Esophagus squamous epithelium (tissue), 5 donors: ENCODE data around the gene CENPU. TPM values are rescaled to one million over a fixed set of nuclear protein-coding genes. Genes with fewer than 3 reads are reported as not detected.
"Not testable (repeated sequence)": the region's sequence is repeated elsewhere in the genome, so short reads cannot be mapped to it uniquely, and the experiment has no call there.

Experiments used
- DNase-seq: peaks from one replicate; lab custom pipeline; 2025; lab: John Stamatoyannopoulos, UW
- H3K27ac ChIP-seq, 4 donors: fragments of 200-600 bp; sonication (generic); one replicate each; pipeline ENCODE4 v1.5.1; 2016 to 2019; ENCODE audit warnings: mild to moderate bottlenecking in 1 of 4
- H3K27me3 ChIP-seq, 4 donors: fragments of 200-600 bp; sonication (generic); 1 replicate in 3 of 4; 2 replicates in 1 of 4; pipeline versions ENCODE4 v1.5.1 to v1.6.0; 2017 to 2021; ENCODE audit warnings: antibody characterized with exemption in 1 of 4
- H3K36me3 ChIP-seq, 3 donors: fragments of 200-600 bp; sonication (generic); one replicate each; pipeline ENCODE4 v1.5.1; 2016 to 2019
- H3K4me1 ChIP-seq, 3 donors: fragments of 200-600 bp; sonication (generic); one replicate each; pipeline ENCODE4 v1.5.1; 2017 to 2019
- H3K4me3 ChIP-seq, 4 donors: fragments of 200-600 bp; sonication (generic); 1 replicate in 3 of 4; 2 replicates in 1 of 4; pipeline ENCODE4 v1.5.1; 2016 to 2019; ENCODE audit warnings: mild to moderate bottlenecking in 2 of 4, moderate library complexity in 1 of 4
- H3K9me3 ChIP-seq, 3 donors: fragments of 200-600 bp; sonication (generic); one replicate each; pipeline ENCODE4 v1.5.1; 2016 to 2019
- POLR2A ChIP-seq, 4 donors: fragments of 450-650 bp; IDR thresholded peaks; one replicate each; pipeline ENCODE4 v1.6.1; 2017; ENCODE audit warnings: antibody characterized with exemption in 4 of 4, mild to moderate bottlenecking in 4 of 4, moderate library complexity in 3 of 4
- WGBS, 2 donors: methylation state at CpG; one replicate each; pipeline ENCODE4 v1.1.5; 2018; 5-methylcytosine and 5-hydroxymethylcytosine counted together
- intact Hi-C: fragments of 100-400 bp; cut with DNase I; formaldehyde crosslinking; loops from one replicate; pipeline ENCODE4 v1.15.0; 2022
- total RNA-seq, 4 donors: library from RNA; depleted of rRNA; stranded (reverse); fragments of >200 nt; gene quantifications; one replicate each; pipeline ENCODE4 v1.1.0, GENCODE V29; 2016
- TF ChIP-seq, protein P1 (sequence below), 6 experiments: fragments of 450-650 bp in 4 of 6; fragments of 200-600 bp in 2 of 6; sonication (generic) in 2 of 6; IDR thresholded peaks; one replicate each; pipeline ENCODE4 v1.5.1; 2016 to 2019; ENCODE audit warnings: antibody characterized with exemption in 6 of 6, mild to moderate bottlenecking in 4 of 6, moderate library complexity in 4 of 6
- donor health status: DM: yes; HTN: yes; CAD: no.

Gene CENPU
- total RNA-seq, 4 donors from 2014 or later = 4.8 to 34.6 (median 18.1) TPM

DNA sequence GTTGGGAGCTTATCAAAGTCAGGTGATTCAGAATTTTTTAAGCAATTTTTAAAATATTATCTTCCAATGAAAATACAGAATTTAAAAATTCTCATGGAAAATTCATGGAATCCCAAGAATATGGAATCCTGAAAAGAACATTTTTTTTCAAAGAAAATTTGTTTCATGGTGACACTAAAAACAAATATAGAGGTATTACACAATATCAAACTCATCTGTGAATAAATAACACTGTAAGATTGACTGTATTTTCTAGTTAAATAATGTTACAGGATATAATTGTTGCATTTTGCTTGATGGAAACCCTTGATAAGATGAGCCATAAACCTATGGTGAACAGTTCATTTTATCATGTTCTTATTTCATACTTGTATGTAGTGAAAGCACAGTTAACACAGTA, 72.9 kb downstream of the CENPU start:
- no peak for DNase-seq
- intact Hi-C loops = no loop called here

DNA sequence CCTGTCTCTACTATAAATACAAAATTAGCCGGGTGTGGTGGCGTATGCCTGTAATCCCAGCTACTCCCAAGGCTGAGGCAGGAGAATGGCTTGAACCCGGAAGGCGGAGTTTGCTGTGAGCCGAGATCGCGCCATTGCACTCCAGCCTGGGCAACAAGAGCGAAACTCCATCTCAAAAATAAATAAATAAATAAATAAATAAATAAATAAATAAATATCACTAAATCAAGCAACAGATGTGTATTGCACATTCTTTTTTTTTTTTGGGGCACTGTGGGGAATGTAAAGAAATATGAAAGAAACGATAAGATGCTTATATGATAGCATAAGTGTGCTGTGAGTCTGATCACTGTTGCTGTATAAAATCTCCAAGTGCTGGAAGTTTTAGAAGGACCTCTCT, 76.1 kb downstream of the CENPU start:
- H3K36me3 ChIP-seq = peaks cover 0 to 40% (median 0%) of the 10 kb centered on the region in 3 donors
- intact Hi-C loops, H3K4me1 ChIP-seq, DNase-seq, H3K27ac ChIP-seq, H3K27me3 ChIP-seq, H3K9me3 ChIP-seq, H3K4me3 ChIP-seq: not testable (repeated sequence)
- WGBS, 2 donors = 95 to 96% methylated on average over 9 of the region's 9 CpGs

More for the DNA sequence above, 72.9 kb downstream of the CENPU start:
- peaks cover 0 to 49% (median 0%) of the 10 kb centered on the region in 3 donors for H3K36me3 ChIP-seq
- no peak overlapping the region for H3K4me3 ChIP-seq
- no peaks in the 10 kb centered on the region for H3K27me3 ChIP-seq
- H3K27ac ChIP-seq = no peak overlapping the region
- H3K4me1 ChIP-seq = no peaks in the 10 kb centered on the region
- no peaks in the 10 kb centered on the region for H3K9me3 ChIP-seq
- TF ChIP-seq, protein P1, sequence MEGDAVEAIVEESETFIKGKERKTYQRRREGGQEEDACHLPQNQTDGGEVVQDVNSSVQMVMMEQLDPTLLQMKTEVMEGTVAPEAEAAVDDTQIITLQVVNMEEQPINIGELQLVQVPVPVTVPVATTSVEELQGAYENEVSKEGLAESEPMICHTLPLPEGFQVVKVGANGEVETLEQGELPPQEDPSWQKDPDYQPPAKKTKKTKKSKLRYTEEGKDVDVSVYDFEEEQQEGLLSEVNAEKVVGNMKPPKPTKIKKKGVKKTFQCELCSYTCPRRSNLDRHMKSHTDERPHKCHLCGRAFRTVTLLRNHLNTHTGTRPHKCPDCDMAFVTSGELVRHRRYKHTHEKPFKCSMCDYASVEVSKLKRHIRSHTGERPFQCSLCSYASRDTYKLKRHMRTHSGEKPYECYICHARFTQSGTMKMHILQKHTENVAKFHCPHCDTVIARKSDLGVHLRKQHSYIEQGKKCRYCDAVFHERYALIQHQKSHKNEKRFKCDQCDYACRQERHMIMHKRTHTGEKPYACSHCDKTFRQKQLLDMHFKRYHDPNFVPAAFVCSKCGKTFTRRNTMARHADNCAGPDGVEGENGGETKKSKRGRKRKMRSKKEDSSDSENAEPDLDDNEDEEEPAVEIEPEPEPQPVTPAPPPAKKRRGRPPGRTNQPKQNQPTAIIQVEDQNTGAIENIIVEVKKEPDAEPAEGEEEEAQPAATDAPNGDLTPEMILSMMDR (IDR thresholded peaks at IDR 0.05) = no peak
- TF ChIP-seq POLR2A (IDR thresholded peaks at IDR 0.05) = no peak

DNA sequence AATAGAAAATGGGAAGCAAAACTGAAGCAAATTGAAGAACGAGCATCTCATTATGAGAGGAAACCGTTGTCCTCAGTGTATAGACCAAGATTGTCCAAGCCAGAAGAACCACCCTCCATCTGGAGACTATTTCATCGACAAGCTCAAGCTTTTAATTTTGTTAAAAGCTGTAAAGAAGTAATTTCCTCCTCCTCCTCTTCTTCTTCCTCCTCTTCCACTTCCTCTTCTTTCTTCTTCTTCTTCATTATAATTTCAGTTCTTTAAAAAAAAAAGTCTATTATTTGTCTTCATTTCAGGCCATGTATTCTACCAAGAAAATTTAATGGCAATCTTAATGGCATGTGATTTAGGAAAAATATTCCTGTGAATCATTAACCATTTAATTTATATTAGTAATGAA, 76.8 kb downstream of the CENPU start:
- TF ChIP-seq, protein P1 (IDR thresholded peaks at IDR 0.05) = no peak
- no peak for TF ChIP-seq POLR2A (IDR thresholded peaks at IDR 0.05)
- Histone ChIP-seq H3K36me3 (peaks cover 0 to 40% (median 0%) of the 10 kb centered on the region in 3 donors), H3K27me3 (no peaks in the 10 kb centered on the region), H3K4me3 (no peak overlapping the region), H3K9me3 (no peaks in the 10 kb centered on the region), H3K4me1 (no peaks in the 10 kb centered on the region), H3K27ac (no peak overlapping the region)
- DNase-seq = no peak
- intact Hi-C loops = no loop called here
- WGBS, 2 donors = 89 to 93% methylated on average over 3 of the region's 3 CpGs

DNA sequence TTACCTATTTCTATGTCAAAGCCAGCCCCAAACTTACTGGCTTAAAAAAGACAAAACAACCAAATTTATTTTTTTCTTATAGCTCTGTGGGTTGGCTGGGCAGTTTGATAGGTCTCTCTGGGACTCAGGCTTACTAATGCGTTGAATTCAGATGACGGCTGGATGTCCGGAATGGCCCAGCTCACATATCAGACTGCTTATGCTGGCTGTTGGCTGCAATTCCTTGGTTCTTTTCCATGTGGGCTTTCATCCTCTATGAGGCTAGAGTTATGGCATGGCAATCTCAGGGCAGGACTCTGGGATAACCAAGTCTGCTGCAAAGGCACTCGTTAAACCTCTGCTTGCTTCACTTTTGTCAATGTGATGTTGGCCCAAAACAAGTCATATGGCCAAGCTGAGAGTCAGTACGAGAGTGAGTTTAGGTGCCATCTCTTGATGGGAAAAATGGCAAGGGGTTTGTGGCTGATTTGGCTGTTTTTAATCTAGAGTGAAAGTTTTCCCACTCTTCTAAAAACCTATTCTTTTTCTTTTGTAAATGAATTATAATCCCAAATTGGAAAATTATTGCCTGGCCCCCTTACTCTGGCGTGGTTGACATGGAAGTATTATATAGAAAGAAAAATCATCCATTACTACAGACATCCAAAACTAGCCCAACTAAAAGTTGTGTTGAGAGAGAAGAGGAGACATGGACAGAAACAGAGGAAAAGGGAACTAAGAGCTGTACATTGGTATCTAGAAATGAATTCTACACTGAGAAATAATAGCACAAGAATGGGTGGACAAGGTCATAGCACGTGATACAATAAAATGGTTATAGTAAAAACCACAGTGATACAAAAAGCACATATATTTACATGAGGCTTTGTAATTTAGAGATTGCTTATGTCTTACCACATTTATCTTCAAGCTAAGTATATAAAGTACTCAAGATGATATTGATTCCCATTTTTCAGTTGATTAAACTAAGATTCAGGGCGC, 77.7 kb downstream of the CENPU start:
- TF ChIP-seq POLR2A (IDR thresholded peaks at IDR 0.05) = no peak
- TF ChIP-seq, protein P1 (IDR thresholded peaks at IDR 0.05) = no peak
- peaks cover 0 to 33% (median 0%) of the 10 kb centered on the region in 3 donors for H3K36me3 ChIP-seq
- no peak for DNase-seq
- H3K9me3 ChIP-seq = no peaks in the 10 kb centered on the region
- 93 to 94% methylated on average over 8 of the region's 8 CpGs for WGBS, 2 donors
- no peaks in the 10 kb centered on the region for H3K27me3 ChIP-seq
- peaks cover 0 to 2% (median 0%) of the 10 kb centered on the region in 3 donors for H3K4me1 ChIP-seq
- no peak overlapping the region for H3K4me3 ChIP-seq
- intact Hi-C loops = no loop called here
- H3K27ac ChIP-seq = no peak overlapping the region

DNA sequence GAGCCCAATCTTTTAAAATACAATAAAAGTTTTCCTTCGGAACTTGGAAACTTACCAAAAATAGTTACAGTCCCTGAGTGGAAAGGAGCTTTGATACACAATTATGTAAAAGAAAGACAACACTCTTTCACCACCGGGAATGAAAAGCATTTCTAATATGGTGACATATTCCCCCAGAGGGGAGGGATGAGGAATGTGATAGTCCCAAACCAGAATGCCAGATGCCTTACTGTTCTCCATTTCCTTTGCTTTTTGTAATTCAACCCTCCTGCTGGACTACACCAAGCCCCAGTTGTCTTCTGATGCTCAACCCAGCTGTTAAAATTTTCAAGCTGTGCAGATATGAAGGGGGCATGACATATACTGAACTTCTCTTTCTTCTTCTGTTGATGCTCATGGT, 80.2 kb downstream of the CENPU start:
- intact Hi-C loops = no loop called here
- Histone ChIP-seq H3K27ac (no peak overlapping the region), H3K27me3 (no peaks in the 10 kb centered on the region), H3K9me3 (no peaks in the 10 kb centered on the region), H3K4me3 (no peak overlapping the region), H3K4me1 (peaks cover 0 to 17% (median 7%) of the 10 kb centered on the region in 3 donors), H3K36me3 (peaks cover 0 to 14% (median 0%) of the 10 kb centered on the region in 3 donors)
- DNase-seq = no peak
- TF ChIP-seq, protein P1 (IDR thresholded peaks at IDR 0.05) = no peak
- TF ChIP-seq POLR2A (IDR thresholded peaks at IDR 0.05) = no peak
- WGBS, 2 donors = 25 to 32% methylated on average over 2 of the region's 2 CpGs

DNA sequence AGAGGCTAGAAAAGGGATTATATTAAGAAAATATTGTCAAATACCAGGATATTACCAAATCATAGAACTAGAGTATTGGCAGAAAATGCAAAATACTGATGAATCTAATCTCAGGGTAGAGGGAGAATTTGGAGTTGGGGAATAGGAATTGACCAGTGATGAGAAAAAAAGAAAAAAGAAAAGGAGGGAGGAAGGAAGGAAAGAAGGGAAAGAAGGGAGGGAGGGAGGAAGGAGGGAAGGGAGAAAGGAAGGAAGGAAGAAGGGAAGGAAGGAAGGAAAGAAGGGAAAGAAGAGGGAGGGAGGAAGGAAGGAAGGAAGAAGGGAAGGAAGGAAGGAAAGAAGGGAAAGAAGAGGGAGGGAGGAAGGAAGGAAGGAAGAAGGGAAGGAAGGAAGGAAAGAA, 81.2 kb downstream of the CENPU start:
- H3K27me3 ChIP-seq, intact Hi-C loops, H3K27ac ChIP-seq, H3K4me3 ChIP-seq, H3K9me3 ChIP-seq, DNase-seq: not testable (repeated sequence)
- H3K36me3 ChIP-seq = peaks cover 0 to 13% (median 0%) of the 10 kb centered on the region in 3 donors
- peaks cover 8 to 24% (median 13%) of the 10 kb centered on the region in 3 donors for H3K4me1 ChIP-seq
